GM18868 (cell line): ENCODE data around the gene LMX1B.

Source experiments
- ATAC-seq: cut with Tn5 transposase; IDR thresholded peaks from one replicate; pipeline ENCODE4 v1.9.1; 2021; ENCODE audit warnings: mild to moderate bottlenecking, moderate library complexity; ENCODE audit not compliant: unreplicated experiment

LMX1B gene

DNA sequence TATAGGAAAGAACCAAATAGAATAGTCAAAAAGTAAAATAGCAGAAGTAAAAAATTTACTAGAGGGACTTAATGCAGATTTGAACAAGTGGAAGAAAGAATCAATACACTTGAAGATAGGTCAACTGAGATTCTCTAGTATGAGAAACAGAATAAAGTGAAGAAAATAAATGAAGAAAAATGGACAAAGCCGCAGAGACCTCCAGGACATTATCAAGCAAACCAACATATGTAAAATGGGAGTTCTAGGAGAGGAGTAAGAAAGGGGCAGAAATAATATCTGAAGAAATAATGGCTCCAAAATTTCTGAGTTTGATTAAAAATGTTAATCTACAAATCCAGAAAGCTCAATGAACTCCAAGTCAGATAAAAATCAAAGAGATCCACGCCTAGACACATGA is 121.1 kb downstream of the LMX1B start:
- ATAC-seq = no peak

DNA sequence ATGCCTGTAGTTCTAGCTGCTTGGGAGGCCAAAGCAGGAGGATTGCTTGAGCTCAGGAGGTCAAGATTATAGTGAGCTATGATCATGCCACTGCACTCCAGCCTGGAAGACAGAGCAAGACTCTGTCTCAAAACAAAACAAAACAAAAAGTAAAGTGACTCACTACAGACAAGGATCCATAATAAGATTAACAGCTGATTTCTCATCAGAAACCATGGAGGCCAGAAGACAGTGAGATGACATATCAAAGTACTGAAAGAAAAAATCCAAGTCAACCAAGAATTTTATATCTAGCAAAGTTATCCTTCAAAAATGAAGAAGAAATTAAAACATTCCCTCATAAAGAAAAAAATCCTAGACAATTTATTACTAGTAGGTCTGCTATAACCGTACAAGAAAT is 121.8 kb downstream of the LMX1B start:
- no peak for ATAC-seq

DNA sequence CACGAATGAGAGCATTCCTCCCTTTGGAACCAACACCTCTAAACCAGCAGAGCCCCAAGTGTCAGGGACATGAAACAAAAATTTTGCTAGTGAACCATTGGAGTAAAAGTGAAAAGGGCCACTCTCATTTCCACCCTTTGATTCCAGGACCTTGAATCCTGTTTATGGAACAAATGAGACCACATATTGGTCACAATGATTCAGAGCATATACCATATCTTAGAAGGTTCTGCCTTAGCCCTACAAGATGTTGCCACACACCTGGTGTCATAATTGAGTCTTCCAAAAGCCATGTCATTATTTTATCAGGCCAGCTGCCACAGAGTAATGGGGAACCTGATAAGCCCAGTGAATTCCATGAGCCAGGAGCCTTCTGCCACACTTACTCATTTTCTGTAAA is 124.8 kb downstream of the LMX1B start:
- no peak for ATAC-seq

DNA sequence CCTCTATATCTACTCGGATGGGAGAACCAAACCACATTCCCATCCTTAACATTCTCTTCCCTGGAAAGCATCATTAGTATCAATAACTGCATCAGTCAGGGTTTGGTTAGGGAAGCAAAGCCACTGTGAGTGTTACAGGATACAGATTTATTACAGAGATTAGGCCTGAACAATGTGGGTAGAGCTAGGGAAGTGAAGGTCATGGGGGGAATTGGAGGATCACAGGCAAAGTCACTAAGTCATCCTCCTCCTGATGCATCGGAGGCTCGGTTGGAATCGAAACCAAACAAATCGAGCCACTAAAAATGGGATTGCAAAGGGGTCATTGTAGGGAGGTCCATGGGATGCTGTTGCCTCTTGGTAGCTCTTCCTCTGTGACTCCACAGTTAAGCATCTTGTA is 129.3 kb downstream of the LMX1B start:
- ATAC-seq = no peak

DNA sequence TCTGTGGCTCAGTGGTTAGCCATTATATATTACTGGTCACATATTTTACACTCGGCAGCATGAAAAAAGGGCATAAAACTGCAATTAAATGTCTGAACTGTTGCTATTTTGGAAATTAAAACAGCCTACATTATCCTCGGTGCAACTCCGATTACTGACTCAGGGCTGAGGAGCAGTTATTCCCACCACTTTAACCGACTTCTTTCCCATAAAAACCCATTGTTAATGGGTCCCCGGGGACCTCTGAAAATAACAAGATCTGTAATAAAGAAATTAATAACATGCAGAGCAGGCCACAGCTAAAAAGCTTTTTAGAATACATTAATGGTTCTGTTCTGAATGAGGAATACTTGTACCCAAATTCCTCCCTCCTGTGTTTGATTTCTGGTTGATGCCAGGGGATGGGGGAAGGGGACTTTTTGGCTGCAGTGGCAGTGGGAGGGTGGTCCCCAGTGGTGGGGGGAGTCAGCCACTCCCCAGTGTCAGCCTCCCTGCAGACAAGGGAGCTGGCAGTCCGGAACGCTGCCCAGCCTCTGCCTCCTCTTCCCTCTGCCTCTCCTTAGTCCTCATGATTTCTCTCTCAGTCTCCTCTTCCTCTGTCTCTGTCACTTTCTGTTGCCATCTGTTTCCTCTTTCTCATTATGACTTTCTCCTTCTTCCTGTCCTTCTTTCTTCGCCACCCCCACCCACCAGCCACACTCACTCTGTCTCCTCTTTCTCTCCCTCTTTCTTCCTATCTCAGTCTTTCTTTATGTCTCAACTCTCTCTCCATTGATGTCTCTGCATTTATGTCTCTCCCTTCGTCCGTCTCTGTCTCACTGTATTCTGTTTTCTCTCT is 132.1 kb downstream of the LMX1B start:
- ATAC-seq = no peak
